Tibial artery (tissue), 4 donors: ENCODE results near the gene B4GALNT3.

ENCODE experiments used
- DNase-seq, 2 donors: peaks; one replicate each; pipeline ENCODE4 v3.0.0-alpha.2; 2019
- H3K27ac ChIP-seq, 2 donors: fragments of 200-600 bp; sonication (generic) in 1 of 2; 1 replicate in 1 of 2; 2 replicates in 1 of 2; pipeline ENCODE4 v1.5.1; 2018 to 2019; ENCODE audit warnings: mild to moderate bottlenecking in 1 of 2
- H3K27me3 ChIP-seq, 2 donors: fragments of 200-600 bp; sonication (generic) in 1 of 2; one replicate each; pipeline versions ENCODE4 v1.5.1 to v1.6.0; 2016 to 2019
- H3K36me3 ChIP-seq, 3 donors: fragments of 200-600 bp; sonication (generic) in 2 of 3; one replicate each; pipeline ENCODE4 v1.5.1; 2016 to 2019; ENCODE audit warnings: mild to moderate bottlenecking in 2 of 3
- H3K4me1 ChIP-seq, 4 donors: fragments of 200-600 bp; sonication (generic) in 2 of 4; 1 replicate in 3 of 4; 2 replicates in 1 of 4; pipeline ENCODE4 v1.5.1; 2016 to 2019
- H3K4me3 ChIP-seq, 2 donors: fragments of 200-600 bp; sonication (generic) in 1 of 2; 1 replicate in 1 of 2; 2 replicates in 1 of 2; pipeline ENCODE4 v1.5.1; 2018 to 2019; ENCODE audit warnings: mild to moderate bottlenecking in 2 of 2
- H3K9me3 ChIP-seq, 3 donors: fragments of 200-600 bp; sonication (generic) in 1 of 3; one replicate each; pipeline ENCODE4 v1.5.1; 2016 to 2019
- CTCF ChIP-seq, 2 experiments: fragments of 200-600 bp in 1 of 2; fragments of 450-650 bp in 1 of 2; IDR thresholded peaks; one replicate each; pipeline ENCODE4 v1.5.1; 2017 to 2019; ENCODE audit warnings: antibody characterized with exemption in 2 of 2, mild to moderate bottlenecking in 1 of 2, moderate library complexity in 1 of 2
- intact Hi-C: fragments of 100-400 bp; cut with DNase I; formaldehyde crosslinking; loops from one replicate; pipeline ENCODE4 v1.15.0; 2023; ENCODE audit warnings: low total_unique reads

B4GALNT3 gene

GRCh38 chr12:455821-456220 is 3.9 kb upstream of the B4GALNT3 start:
- Histone ChIP-seq H3K27ac (no peak overlapping the region), H3K4me1 (peaks cover 0 to 14% (median 3%) of the 10 kb centered on the region in 4 donors), H3K36me3 (no peaks in the 10 kb centered on the region), H3K4me3 (no peak overlapping the region), H3K27me3 (no peaks in the 10 kb centered on the region), H3K9me3 (no peaks in the 10 kb centered on the region)
- no peak for TF ChIP-seq CTCF (IDR thresholded peaks at IDR 0.05)
- DNase-seq: no peak
- intact Hi-C loops: no loop called here

- DNase-seq: no peak
- peaks cover 0 to 29% (median 10%) of the 10 kb centered on the region in 4 donors for H3K4me1 ChIP-seq
- no peaks in the 10 kb centered on the region for H3K9me3 ChIP-seq
- H3K27me3 ChIP-seq: no peaks in the 10 kb centered on the region
- intact Hi-C loops: no loop called here
- TF ChIP-seq CTCF (IDR thresholded peaks at IDR 0.05): no peak
- H3K4me3 ChIP-seq: no peak overlapping the region
- no peaks in the 10 kb centered on the region for H3K36me3 ChIP-seq
- H3K27ac ChIP-seq: peak overlapping the region in 1 of 2 donors; percentile 88
Observed at GRCh38 chr12:457676-458075, 2.1 kb upstream of the B4GALNT3 start.

GRCh38 chr12:459050-459429 is 699 bp upstream of the B4GALNT3 start:
- no peak for TF ChIP-seq CTCF (IDR thresholded peaks at IDR 0.05)
- Histone ChIP-seq H3K36me3 (no peaks in the 10 kb centered on the region), H3K9me3 (no peaks in the 10 kb centered on the region), H3K4me3 (peak overlapping the region; percentile 75 to 85), H3K4me1 (peaks cover 0 to 39% (median 18%) of the 10 kb centered on the region in 4 donors), H3K27me3 (no peaks in the 10 kb centered on the region), H3K27ac (peak overlapping the region; percentile 86 to 88)
- DNase-seq: no peak
- intact Hi-C loops: no loop called here

GRCh38 chr12:460261-461230 is 807 bp downstream of the B4GALNT3 start:
- TF ChIP-seq CTCF (IDR thresholded peaks at IDR 0.05): no peak
- peak overlapping the region; percentile 86 to 88 for H3K27ac ChIP-seq

GRCh38 chr12:461425-461824 is 1.7 kb downstream of the B4GALNT3 start:
- Histone ChIP-seq H3K27ac (peak overlapping the region; percentile 86 to 88), H3K4me3 (peak overlapping the region; percentile 75 to 85), H3K9me3 (no peaks in the 10 kb centered on the region), H3K27me3 (no peaks in the 10 kb centered on the region), H3K4me1 (peaks cover 0 to 63% (median 34%) of the 10 kb centered on the region in 4 donors), H3K36me3 (no peaks in the 10 kb centered on the region)
- TF ChIP-seq CTCF (IDR thresholded peaks at IDR 0.05): no peak
- no peak for DNase-seq
- intact Hi-C loops: no loop called here

More at GRCh38 chr12:460261-461230, 807 bp downstream of the B4GALNT3 start:
- Histone ChIP-seq H3K36me3 (no peaks in the 10 kb centered on the region), H3K9me3 (no peaks in the 10 kb centered on the region), H3K4me3 (peak overlapping the region; percentile 75 to 85), H3K27me3 (no peaks in the 10 kb centered on the region), H3K4me1 (peaks cover 0 to 54% (median 31%) of the 10 kb centered on the region in 4 donors)
- intact Hi-C loops: no loop called here
- peak; percentile 28 to 72 for DNase-seq
